ENCODE results near the gene NALCN. TPM values are rescaled to one million over a fixed set of nuclear protein-coding genes. Genes with fewer than 3 reads are reported as not detected.

The NALCN gene
- total and polyA plus RNA-seq, 10 of the 15 experiments (the other 5 are each of a cell fraction or from before 2014, with no cell fraction given), result under 0.01 TPM; not detected in 9

DNA sequence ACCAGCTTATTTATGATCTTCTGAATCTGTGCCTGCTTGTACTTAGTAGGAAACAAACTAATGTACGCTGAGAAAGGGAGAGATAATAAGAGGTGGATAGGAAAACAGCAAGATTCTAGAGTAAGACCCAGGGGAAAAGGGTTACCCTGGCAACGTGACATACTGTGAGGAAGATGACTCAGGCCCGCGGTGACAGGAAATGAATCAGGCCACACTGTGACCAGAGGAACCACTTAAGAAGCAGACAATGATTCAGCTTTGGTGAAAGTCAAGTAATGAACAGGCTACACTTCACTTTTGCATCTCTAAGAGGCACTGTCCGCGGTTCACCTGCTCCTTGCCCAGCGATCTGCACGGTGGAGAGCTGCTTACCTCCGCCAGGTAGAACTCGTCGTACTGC is 158.2 kb downstream of the NALCN start (continued):
- TF ChIP-seq, protein P1, sequence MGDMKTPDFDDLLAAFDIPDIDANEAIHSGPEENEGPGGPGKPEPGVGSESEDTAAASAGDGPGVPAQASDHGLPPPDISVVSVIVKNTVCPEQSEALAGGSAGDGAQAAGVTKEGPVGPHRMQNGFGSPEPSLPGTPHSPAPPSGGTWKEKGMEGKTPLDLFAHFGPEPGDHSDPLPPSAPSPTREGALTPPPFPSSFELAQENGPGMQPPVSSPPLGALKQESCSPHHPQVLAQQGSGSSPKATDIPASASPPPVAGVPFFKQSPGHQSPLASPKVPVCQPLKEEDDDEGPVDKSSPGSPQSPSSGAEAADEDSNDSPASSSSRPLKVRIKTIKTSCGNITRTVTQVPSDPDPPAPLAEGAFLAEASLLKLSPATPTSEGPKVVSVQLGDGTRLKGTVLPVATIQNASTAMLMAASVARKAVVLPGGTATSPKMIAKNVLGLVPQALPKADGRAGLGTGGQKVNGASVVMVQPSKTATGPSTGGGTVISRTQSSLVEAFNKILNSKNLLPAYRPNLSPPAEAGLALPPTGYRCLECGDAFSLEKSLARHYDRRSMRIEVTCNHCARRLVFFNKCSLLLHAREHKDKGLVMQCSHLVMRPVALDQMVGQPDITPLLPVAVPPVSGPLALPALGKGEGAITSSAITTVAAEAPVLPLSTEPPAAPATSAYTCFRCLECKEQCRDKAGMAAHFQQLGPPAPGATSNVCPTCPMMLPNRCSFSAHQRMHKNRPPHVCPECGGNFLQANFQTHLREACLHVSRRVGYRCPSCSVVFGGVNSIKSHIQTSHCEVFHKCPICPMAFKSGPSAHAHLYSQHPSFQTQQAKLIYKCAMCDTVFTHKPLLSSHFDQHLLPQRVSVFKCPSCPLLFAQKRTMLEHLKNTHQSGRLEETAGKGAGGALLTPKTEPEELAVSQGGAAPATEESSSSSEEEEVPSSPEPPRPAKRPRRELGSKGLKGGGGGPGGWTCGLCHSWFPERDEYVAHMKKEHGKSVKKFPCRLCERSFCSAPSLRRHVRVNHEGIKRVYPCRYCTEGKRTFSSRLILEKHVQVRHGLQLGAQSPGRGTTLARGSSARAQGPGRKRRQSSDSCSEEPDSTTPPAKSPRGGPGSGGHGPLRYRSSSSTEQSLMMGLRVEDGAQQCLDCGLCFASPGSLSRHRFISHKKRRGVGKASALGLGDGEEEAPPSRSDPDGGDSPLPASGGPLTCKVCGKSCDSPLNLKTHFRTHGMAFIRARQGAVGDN (IDR thresholded peaks at IDR 0.05), result no peak
- TF ChIP-seq HDAC2 (IDR thresholded peaks at IDR 0.05) (no peak), SMARCA5 (IDR thresholded peaks at IDR 0.05) (no peak), IKZF1 (conservative IDR thresholded peaks at IDR 0.05) (no peak; the same call in 1 of the 2 replicates), NFIC (IDR thresholded peaks at IDR 0.05; ENCODE audit: low read depth, low read length) (0 out of 2 replicates have a peak, but pooled peaks have one; percentile 19), MXI1 (IDR thresholded peaks at IDR 0.05; ENCODE audit: low read depth, low read length) (no peak), BACH1 (IDR thresholded peaks at IDR 0.05; ENCODE audit: borderline replicate concordance) (peak; percentile 83; the same call in 1 of the 2 replicates), CREB1 (IDR thresholded peaks at IDR 0.05; ENCODE audit: low read depth) (no peak), FOXK2 (IDR thresholded peaks at IDR 0.05) (no peak), CHD2 (IDR thresholded peaks at IDR 0.05; ENCODE audit: borderline replicate concordance, low read depth, low read length) (no peak; the same call in 1 of the 2 replicates), GABPA (IDR thresholded peaks at IDR 0.05; ENCODE audit: low read depth) (peak; percentile 64), CBFB (IDR thresholded peaks at IDR 0.05; ENCODE audit: low read depth) (peak; percentile 58; the same call in 1 of the 2 replicates), FOXM1 (IDR thresholded peaks at IDR 0.05; ENCODE audit: low read depth, low read length) (no peak), ZSCAN29 (IDR thresholded peaks at IDR 0.05) (no peak), SIX5 (IDR thresholded peaks at IDR 0.05; ENCODE audit: low read depth, low read length, severe bottlenecking) (no peak), SMAD5 (IDR thresholded peaks at IDR 0.05; ENCODE audit: low read depth) (no peak), CHD4 (IDR thresholded peaks at IDR 0.05) (no peak), EP300 (IDR thresholded peaks at IDR 0.05; ENCODE audit: borderline replicate concordance in 1 of 2, control insufficient read depth in 1 of 2, low read depth in 2 of 2, low read length in 2 of 2) (peak; percentile 32 to 43; a peak in 1 of 4 replicates), KDM1A (IDR thresholded peaks at IDR 0.05; ENCODE audit: borderline replicate concordance) (no peak), ZZZ3 (IDR thresholded peaks at IDR 0.05; ENCODE audit: control insufficient read depth, insufficient read length, low read depth) (no peak), JUNB (IDR thresholded peaks at IDR 0.05) (peak; percentile 69), POLR2AphosphoS5 (IDR thresholded peaks at IDR 0.05; ENCODE audit: low read length) (no peak), CBX3 (IDR thresholded peaks at IDR 0.05; ENCODE audit: borderline replicate concordance, low read depth) (no peak)
- TF ChIP-seq, protein P2, sequence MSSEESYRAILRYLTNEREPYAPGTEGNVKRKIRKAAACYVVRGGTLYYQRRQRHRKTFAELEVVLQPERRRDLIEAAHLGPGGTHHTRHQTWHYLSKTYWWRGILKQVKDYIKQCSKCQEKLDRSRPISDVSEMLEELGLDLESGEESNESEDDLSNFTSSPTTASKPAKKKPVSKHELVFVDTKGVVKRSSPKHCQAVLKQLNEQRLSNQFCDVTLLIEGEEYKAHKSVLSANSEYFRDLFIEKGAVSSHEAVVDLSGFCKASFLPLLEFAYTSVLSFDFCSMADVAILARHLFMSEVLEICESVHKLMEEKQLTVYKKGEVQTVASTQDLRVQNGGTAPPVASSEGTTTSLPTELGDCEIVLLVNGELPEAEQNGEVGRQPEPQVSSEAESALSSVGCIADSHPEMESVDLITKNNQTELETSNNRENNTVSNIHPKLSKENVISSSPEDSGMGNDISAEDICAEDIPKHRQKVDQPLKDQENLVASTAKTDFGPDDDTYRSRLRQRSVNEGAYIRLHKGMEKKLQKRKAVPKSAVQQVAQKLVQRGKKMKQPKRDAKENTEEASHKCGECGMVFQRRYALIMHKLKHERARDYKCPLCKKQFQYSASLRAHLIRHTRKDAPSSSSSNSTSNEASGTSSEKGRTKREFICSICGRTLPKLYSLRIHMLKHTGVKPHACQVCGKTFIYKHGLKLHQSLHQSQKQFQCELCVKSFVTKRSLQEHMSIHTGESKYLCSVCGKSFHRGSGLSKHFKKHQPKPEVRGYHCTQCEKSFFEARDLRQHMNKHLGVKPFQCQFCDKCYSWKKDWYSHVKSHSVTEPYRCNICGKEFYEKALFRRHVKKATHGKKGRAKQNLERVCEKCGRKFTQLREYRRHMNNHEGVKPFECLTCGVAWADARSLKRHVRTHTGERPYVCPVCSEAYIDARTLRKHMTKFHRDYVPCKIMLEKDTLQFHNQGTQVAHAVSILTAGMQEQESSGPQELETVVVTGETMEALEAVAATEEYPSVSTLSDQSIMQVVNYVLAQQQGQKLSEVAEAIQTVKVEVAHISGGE (CRISPR knock-in tag; IDR thresholded peaks at IDR 0.05), result no peak
